HepG2 (cell line): Measurements from ENCODE around the gene PLEKHG2. TPM values are rescaled to one million over a fixed set of nuclear protein-coding genes. Genes with fewer than 3 reads are reported as not detected.
A peak's percentile ranks its signal among the peaks of the same experiment; 100 is the strongest.

ENCODE experiments used
- CCDC6 ChIP-seq: sonication (generic); formaldehyde crosslinking; IDR thresholded peaks from 2 replicates; pipeline ENCODE4 v1.8.1; 2022; ENCODE audit warnings: mild to moderate bottlenecking, missing genetic modification reagents, moderate library complexity
- EP300 ChIP-seq, 3 experiments: sonication (generic) in 1 of 3; formaldehyde crosslinking in 1 of 3; IDR thresholded peaks; 2 replicates each; pipeline versions ENCODE4 v1.5.1 to v1.6.1; 2011 to 2020; ENCODE audit warnings: low read depth in 2 of 3, low read length in 2 of 3, borderline replicate concordance in 1 of 3, improper control_type of control experiment in 1 of 3, mild to moderate bottlenecking in 1 of 3, missing genetic modification reagents in 1 of 3, moderate library complexity in 1 of 3
- GTF2F1 ChIP-seq: fragments of 150-350 bp; IDR thresholded peaks from 2 replicates; pipeline ENCODE4 v1.6.1; 2014; ENCODE audit warnings: low read length
- HDAC1 ChIP-seq: sonication (generic); formaldehyde crosslinking; IDR thresholded peaks from 2 replicates; pipeline ENCODE4 v1.5.1; 2020; ENCODE audit warnings: mild to moderate bottlenecking, missing genetic modification reagents
- IRX3 ChIP-seq: sonication (generic); formaldehyde crosslinking; IDR thresholded peaks from 2 replicates; pipeline ENCODE4 v1.8.1; 2023; ENCODE audit warnings: mild to moderate bottlenecking, low read depth, missing genetic modification reagents, borderline replicate concordance
- KLF12 ChIP-seq: sonication (generic); formaldehyde crosslinking; IDR thresholded peaks from 2 replicates; pipeline ENCODE4 v1.4.0; 2020; ENCODE audit warnings: missing genetic modification reagents, borderline replicate concordance
- NCOA2 ChIP-seq: sonication (generic); formaldehyde crosslinking; IDR thresholded peaks from 2 replicates; pipeline ENCODE4 v1.8.0; 2022; ENCODE audit warnings: inconsistent platforms
- PCBP2 ChIP-seq: fragments of 200-400 bp; formaldehyde crosslinking; optimal IDR thresholded peaks from 2 replicates; pipeline ENCODE3; 2018; ENCODE audit warnings: low read length, low read depth; ENCODE audit not compliant: poor library complexity, severe bottlenecking
- RELA ChIP-seq: sonication (generic); formaldehyde crosslinking; IDR thresholded peaks from 2 replicates; pipeline ENCODE4 v1.4.0; 2020; ENCODE audit warnings: missing genetic modification reagents
- TOE1 ChIP-seq: sonication (generic); formaldehyde crosslinking; IDR thresholded peaks from 2 replicates; pipeline ENCODE4 v1.4.0; 2020; ENCODE audit warnings: mild to moderate bottlenecking, missing genetic modification reagents
- YEATS2 ChIP-seq: sonication (generic); formaldehyde crosslinking; IDR thresholded peaks from 2 replicates; pipeline ENCODE4 v1.4.0; 2020; ENCODE audit warnings: missing genetic modification reagents, borderline replicate concordance
- ZFP36L2 ChIP-seq: sonication (generic); formaldehyde crosslinking; IDR thresholded peaks from 2 replicates; pipeline ENCODE4 v1.4.0; 2020; ENCODE audit warnings: missing genetic modification reagents
- ZKSCAN8 ChIP-seq: IDR thresholded peaks from 2 replicates; pipeline ENCODE4 v1.6.1; 2016; ENCODE audit warnings: borderline replicate concordance, missing genetic modification reagents, missing compliant biosample characterization
- ZNF263 ChIP-seq: sonication (generic); formaldehyde crosslinking; IDR thresholded peaks from 2 replicates; pipeline ENCODE4 v1.4.0; 2020; ENCODE audit warnings: missing genetic modification reagents
- ZNF367 ChIP-seq: sonication (generic); formaldehyde crosslinking; IDR thresholded peaks from 2 replicates; pipeline ENCODE4 v1.4.0; 2020; ENCODE audit warnings: missing genetic modification reagents, borderline replicate concordance
- ZNF761 ChIP-seq: sonication (generic); formaldehyde crosslinking; conservative IDR thresholded peaks from 2 replicates; pipeline ENCODE4 v1.4.0; 2020; ENCODE audit warnings: mild to moderate bottlenecking, missing genetic modification reagents
- polyA plus RNA-seq, 8 experiments: library from polyadenylated mRNA; depleted of rRNA in 3 of 8; stranded (reverse) in 7 of 8; unstranded in 1 of 8; fragments of >200 nt; fragmentation: Illumina TruSeq in 4 of 8; extraction: Trizol in 4 of 8; gene quantifications; 2 replicates each; pipeline versions ENCODE4 v1.2.1 to v1.2.3, GENCODE V29; 2011 to 2016; ENCODE audit warnings: low read depth in 4 of 8, missing spikeins in 1 of 8, mixed read lengths in 1 of 8; ENCODE audit not compliant: insufficient read depth in 1 of 8
- total RNA-seq, 5 experiments: library from RNA; depleted of rRNA; stranded (reverse); fragments of >200 nt; fragmentation: Illumina TruSeq; extraction: Trizol; gene quantifications; 2 replicates each; pipeline ENCODE4 v1.2.3, GENCODE V29; 2016; ENCODE audit warnings: low read depth in 1 of 5
- TF ChIP-seq, protein P1 (sequence below): sonication (generic); formaldehyde crosslinking; IDR thresholded peaks from 2 replicates; pipeline ENCODE4 v1.4.0; 2020; ENCODE audit warnings: missing genetic modification reagents
- TF ChIP-seq, protein P2 (sequence below): sonication (generic); formaldehyde crosslinking; IDR thresholded peaks from 2 replicates; pipeline ENCODE4 v1.8.1; 2023; ENCODE audit warnings: missing genetic modification reagents, mild to moderate bottlenecking, borderline replicate concordance
- TF ChIP-seq, protein P3 (sequence below): IDR thresholded peaks from 2 replicates; pipeline ENCODE4 v1.6.1; 2016
- TF ChIP-seq, protein P4 (sequence below): sonication (generic); formaldehyde crosslinking; IDR thresholded peaks from 2 replicates; pipeline ENCODE4 v1.5.0; 2020; ENCODE audit warnings: mild to moderate bottlenecking, low read depth, missing genetic modification reagents, borderline replicate concordance

The PLEKHG2 gene
- total and polyA plus RNA-seq, 2 of the 13 experiments (the other 11 are each of a cell fraction or from before 2014, with no cell fraction given): 3.6 to 6.8 TPM

DNA sequence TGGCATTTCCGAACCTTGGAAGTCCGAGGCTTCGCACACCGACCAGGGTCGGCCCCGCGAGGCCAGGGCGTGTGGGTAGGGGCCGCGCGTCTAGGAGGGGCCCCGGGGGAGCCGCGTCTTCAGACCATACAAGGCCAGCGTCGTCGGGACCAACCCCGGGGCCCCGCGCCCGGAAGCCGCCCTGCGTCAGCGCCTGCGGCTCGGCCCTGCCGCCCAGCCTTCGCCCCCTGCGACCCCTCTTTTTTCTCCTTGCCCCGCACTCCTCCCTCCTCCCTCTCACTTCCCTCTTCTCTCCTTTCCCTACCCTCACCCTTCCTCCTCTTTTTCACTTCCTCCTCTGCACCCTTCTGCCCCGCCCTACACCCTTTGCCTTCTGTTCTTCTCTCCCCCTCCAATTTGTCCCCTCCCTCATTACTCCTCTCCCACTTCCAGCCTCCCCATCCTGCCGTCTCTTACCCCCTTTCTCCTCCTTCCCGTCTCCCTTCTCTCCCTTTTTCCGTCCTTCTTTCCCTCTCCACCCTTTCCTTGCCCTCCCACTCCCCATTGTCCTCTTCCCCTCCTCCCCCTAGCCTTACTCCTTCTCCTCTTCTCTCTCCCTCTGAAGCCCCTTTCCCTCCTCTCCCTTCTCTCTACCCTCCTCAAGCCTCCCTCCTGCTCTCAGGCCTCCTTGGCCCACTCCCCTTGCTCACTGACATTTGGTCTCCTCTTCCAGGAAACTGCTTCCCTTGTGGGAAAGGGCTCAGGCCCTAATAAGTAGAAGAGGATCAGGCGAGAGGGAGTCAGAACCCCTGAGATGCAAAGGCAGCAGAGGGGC, 2.2 kb upstream of the PLEKHG2 start (continued):
- TF ChIP-seq, protein P1, sequence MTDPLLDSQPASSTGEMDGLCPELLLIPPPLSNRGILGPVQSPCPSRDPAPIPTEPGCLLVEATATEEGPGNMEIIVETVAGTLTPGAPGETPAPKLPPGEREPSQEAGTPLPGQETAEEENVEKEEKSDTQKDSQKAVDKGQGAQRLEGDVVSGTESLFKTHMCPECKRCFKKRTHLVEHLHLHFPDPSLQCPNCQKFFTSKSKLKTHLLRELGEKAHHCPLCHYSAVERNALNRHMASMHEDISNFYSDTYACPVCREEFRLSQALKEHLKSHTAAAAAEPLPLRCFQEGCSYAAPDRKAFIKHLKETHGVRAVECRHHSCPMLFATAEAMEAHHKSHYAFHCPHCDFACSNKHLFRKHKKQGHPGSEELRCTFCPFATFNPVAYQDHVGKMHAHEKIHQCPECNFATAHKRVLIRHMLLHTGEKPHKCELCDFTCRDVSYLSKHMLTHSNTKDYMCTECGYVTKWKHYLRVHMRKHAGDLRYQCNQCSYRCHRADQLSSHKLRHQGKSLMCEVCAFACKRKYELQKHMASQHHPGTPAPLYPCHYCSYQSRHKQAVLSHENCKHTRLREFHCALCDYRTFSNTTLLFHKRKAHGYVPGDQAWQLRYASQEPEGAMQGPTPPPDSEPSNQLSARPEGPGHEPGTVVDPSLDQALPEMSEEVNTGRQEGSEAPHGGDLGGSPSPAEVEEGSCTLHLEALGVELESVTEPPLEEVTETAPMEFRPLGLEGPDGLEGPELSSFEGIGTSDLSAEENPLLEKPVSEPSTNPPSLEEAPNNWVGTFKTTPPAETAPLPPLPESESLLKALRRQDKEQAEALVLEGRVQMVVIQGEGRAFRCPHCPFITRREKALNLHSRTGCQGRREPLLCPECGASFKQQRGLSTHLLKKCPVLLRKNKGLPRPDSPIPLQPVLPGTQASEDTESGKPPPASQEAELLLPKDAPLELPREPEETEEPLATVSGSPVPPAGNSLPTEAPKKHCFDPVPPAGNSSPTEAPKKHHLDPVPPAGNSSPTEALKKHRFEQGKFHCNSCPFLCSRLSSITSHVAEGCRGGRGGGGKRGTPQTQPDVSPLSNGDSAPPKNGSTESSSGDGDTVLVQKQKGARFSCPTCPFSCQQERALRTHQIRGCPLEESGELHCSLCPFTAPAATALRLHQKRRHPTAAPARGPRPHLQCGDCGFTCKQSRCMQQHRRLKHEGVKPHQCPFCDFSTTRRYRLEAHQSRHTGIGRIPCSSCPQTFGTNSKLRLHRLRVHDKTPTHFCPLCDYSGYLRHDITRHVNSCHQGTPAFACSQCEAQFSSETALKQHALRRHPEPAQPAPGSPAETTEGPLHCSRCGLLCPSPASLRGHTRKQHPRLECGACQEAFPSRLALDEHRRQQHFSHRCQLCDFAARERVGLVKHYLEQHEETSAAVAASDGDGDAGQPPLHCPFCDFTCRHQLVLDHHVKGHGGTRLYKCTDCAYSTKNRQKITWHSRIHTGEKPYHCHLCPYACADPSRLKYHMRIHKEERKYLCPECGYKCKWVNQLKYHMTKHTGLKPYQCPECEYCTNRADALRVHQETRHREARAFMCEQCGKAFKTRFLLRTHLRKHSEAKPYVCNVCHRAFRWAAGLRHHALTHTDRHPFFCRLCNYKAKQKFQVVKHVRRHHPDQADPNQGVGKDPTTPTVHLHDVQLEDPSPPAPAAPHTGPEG (CRISPR knock-in tag): no peak
- TF ChIP-seq, protein P2, sequence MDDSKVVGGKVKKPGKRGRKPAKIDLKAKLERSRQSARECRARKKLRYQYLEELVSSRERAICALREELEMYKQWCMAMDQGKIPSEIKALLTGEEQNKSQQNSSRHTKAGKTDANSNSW (CRISPR knock-in tag): no peak
- TF ChIP-seq CCDC6 (no peak), EP300 (IDR thresholded peaks at IDR 0.05; ENCODE audit: low read depth in 2 of 2, low read length in 2 of 2) (no peak), EP300 (CRISPR knock-in tag; IDR thresholded peaks at IDR 0.05; ENCODE audit: borderline replicate concordance) (no peak), PCBP2 (peak; percentile 73), YEATS2 (CRISPR knock-in tag) (peak; percentile 26; the same call in 1 of the 2 replicates), ZFP36L2 (no peak), IRX3 (CRISPR knock-in tag) (no peak), TOE1 (CRISPR knock-in tag) (no peak), HDAC1 (CRISPR knock-in tag) (no peak), ZNF367 (CRISPR knock-in tag) (no peak), KLF12 (CRISPR knock-in tag) (no peak), ZKSCAN8 (CRISPR knock-in tag) (no peak), NCOA2 (no peak; the same call in none of the 2 replicates), RELA (no peak), GTF2F1 (no peak), ZNF761 (peak; percentile 67; the same call in 1 of the 2 replicates), ZNF263 (CRISPR knock-in tag) (peak; percentile 62; the same call in 1 of the 2 replicates)
- TF ChIP-seq, protein P3, sequence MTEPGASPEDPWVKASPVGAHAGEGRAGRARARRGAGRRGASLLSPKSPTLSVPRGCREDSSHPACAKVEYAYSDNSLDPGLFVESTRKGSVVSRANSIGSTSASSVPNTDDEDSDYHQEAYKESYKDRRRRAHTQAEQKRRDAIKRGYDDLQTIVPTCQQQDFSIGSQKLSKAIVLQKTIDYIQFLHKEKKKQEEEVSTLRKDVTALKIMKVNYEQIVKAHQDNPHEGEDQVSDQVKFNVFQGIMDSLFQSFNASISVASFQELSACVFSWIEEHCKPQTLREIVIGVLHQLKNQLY: no peak
- TF ChIP-seq, protein P4, sequence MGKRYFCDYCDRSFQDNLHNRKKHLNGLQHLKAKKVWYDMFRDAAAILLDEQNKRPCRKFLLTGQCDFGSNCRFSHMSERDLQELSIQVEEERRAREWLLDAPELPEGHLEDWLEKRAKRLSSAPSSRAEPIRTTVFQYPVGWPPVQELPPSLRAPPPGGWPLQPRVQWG: no peak
